Bronchial epithelial cell (primary cell): Measurements from ENCODE around the gene FOXM1. TPM values are rescaled to one million over a fixed set of nuclear protein-coding genes. Genes with fewer than 3 reads are reported as not detected.
A peak's percentile ranks its signal among the peaks of the same experiment; 100 is the strongest.

Source experiments
- DNase-seq: peaks from one replicate; pipeline ENCODE4 v3.0.0-alpha.2; 2010; ENCODE audit warnings: low read depth
- FAIRE-seq: peaks from 2 replicates; lab custom pipeline; 2011; peaks lifted over from hg19 to GRCh38; lab: Jason Lieb, UNC
- H3K27me3 ChIP-seq: 2 replicates; pipeline ENCODE4 v1.5.1; 2011; ENCODE audit warnings: low read length; ENCODE audit not compliant: control insufficient read depth, insufficient read depth
- H3K36me3 ChIP-seq: 2 replicates; pipeline ENCODE4 v1.5.1; 2011; ENCODE audit warnings: low read length; ENCODE audit not compliant: control insufficient read depth, insufficient read depth
- H3K4me3 ChIP-seq: 2 replicates; pipeline ENCODE4 v1.5.1; 2011; ENCODE audit warnings: mild to moderate bottlenecking, low read depth, low read length, control low read depth
- total RNA-seq: library from RNA; depleted of rRNA; stranded (reverse); fragments of >200 nt; gene quantifications from 2 replicates; pipeline ENCODE4 v1.2.1, GENCODE V29; 2014
- TF ChIP-seq, protein P1 (sequence below): IDR thresholded peaks from 2 replicates; pipeline ENCODE4 v1.5.1; 2011; ENCODE audit warnings: mild to moderate bottlenecking, moderate library complexity, low read length, control low read depth, inconsistent platforms; ENCODE audit not compliant: insufficient read depth, severe bottlenecking

FOXM1 gene
- total RNA-seq, 1 donor from 2014 or later = 0.79 TPM

DNA sequence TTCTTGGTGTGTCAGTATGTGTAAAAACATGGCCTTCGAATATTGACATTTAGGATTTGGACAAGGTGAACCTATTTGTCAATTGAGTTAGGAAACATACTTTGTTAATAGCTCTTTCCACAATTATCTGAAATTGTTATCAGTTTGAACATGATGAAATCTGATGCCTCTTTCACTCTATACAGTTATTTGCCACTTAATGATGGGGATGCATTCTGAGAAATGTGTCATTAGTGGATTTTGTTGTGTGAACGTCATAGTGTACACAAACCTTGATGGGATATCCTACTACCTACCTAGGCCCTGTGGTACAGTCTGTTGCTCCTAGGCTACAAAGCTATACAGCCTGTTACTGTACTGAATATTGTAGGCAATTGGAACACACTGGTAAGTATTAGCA, 18.5 kb upstream of the FOXM1 start:
- no peaks in the 10 kb centered on the region for H3K36me3 ChIP-seq
- TF ChIP-seq, protein P1, sequence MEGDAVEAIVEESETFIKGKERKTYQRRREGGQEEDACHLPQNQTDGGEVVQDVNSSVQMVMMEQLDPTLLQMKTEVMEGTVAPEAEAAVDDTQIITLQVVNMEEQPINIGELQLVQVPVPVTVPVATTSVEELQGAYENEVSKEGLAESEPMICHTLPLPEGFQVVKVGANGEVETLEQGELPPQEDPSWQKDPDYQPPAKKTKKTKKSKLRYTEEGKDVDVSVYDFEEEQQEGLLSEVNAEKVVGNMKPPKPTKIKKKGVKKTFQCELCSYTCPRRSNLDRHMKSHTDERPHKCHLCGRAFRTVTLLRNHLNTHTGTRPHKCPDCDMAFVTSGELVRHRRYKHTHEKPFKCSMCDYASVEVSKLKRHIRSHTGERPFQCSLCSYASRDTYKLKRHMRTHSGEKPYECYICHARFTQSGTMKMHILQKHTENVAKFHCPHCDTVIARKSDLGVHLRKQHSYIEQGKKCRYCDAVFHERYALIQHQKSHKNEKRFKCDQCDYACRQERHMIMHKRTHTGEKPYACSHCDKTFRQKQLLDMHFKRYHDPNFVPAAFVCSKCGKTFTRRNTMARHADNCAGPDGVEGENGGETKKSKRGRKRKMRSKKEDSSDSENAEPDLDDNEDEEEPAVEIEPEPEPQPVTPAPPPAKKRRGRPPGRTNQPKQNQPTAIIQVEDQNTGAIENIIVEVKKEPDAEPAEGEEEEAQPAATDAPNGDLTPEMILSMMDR = no peak
- DNase-seq = peak; percentile 74
- H3K4me3 ChIP-seq = no peak overlapping the region
- FAIRE-seq = no peak
- H3K27me3 ChIP-seq = no peaks in the 10 kb centered on the region

DNA sequence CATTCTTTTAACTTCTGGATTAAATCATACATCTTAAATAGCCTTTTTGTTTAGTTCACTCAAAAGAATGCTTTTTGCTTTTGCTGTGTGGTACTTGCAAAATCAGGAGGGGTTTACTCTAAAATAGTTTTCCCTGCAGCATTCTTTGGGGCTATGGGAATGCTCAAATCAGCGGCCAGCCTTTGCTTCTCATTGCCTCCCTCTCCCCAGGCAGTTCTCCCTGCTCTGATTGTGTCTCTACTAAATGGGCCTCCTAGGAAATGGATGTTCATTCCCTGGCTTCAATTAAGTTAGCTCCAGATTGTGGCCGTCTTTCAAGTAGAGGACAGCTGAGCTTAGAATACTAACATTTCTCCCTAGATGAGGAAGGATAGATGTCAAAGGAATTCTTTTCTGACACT, 18.1 kb upstream of the FOXM1 start:
- no peaks in the 10 kb centered on the region for H3K36me3 ChIP-seq
- no peaks in the 10 kb centered on the region for H3K27me3 ChIP-seq
- DNase-seq (no peak), FAIRE-seq (no peak)
- no peak overlapping the region for H3K4me3 ChIP-seq
- TF ChIP-seq, protein P1 = no peak

DNA sequence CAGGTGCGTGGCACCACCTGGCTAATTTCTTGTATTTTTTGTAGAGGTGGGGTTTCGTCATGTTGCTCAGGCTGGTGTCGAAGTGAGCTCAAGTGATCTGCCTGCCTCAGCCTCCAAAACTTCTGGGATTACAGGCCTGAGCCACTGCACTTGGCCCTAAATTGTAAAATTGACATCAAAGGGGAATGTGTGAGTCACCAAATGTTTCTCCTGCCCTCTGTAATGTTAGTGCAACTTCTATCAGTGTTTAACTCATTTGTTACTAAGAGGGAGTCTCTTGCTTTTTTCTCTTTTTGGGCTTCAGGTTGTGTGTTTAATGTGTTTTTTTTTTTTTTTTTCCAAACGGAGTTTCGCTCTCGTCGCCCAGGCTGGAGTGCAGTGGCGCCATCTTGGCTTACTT, 16.0 kb upstream of the FOXM1 start:
- FAIRE-seq = no peak
- peak; percentile 32 for DNase-seq
- no peaks in the 10 kb centered on the region for H3K36me3 ChIP-seq
- no peaks in the 10 kb centered on the region for H3K27me3 ChIP-seq
- H3K4me3 ChIP-seq = no peak overlapping the region
- TF ChIP-seq, protein P1 = no peak

DNA sequence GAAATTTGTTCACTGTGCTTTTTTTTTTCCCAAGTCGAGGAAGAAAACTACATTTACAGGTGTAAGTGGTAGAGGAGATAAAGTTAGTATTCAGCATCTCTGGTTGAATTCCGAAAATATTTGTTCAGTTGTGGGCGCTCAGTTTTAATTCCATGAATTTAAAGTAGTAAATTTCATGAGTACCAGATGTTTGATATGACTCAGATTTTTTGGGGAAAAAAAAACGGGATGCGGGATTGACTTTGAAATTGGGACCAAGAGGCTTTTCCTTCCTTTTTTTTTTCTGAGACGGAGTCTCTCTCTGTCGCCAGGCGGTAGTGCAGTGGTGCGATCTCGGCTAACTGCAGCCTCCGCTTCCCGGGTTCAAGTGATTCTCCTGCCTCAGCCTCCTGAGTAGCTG, 15.3 kb upstream of the FOXM1 start:
- Histone ChIP-seq H3K4me3 (no peak overlapping the region), H3K36me3 (no peaks in the 10 kb centered on the region), H3K27me3 (no peaks in the 10 kb centered on the region)
- DNase-seq = no peak
- no peak for FAIRE-seq
- TF ChIP-seq, protein P1 = no peak

DNA sequence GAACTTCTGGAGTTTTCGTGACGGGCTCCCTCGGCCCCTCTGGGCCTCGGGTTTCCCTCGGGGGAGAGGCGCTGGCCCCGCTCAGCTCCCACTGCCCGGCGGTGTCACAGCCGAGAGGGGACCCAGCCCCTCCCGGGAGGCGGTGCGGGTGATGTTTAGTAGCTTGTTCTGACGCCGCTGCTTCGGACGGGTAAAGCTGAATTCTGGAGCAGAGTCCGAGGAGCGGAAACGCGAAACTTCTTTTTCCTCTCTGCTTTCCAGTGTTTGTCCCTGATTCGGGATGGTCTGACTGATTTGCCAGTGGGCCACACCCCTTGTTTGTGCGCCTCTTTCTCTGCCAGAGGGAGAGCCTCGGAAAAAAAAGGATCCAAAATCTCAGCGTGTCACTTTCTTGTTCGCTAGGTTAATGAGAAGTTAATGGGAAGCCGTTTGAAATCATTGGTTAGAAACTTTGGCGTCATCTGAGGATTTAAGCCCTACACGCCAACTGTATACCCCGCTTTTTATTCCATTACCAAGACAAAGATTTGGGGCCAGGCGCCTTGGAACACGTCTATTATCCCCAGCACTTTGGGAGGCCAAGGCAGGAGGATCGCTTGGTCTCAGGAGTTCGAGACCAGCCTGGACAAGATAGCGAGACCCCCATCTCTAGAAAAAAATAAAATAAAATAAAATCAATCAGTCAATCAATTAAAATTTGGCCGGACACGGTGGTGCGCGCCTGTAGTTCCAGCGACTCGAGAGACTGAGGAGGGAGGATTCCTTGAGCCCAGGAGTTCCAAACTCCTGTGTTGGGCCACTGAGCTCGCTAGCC, 14.5 kb upstream of the FOXM1 start:
- H3K4me3 ChIP-seq = peak overlapping the region; percentile 99
- TF ChIP-seq, protein P1 = no peak
- FAIRE-seq (no peak), DNase-seq (peak; percentile 33)
- no peaks in the 10 kb centered on the region for H3K27me3 ChIP-seq
- H3K36me3 ChIP-seq = no peaks in the 10 kb centered on the region
